Osteoblast (primary cell): ENCODE measurements around the gene RFX4. TPM values are rescaled to one million over a fixed set of nuclear protein-coding genes. Genes with fewer than 3 reads are reported as not detected.

Experiments used
- DNase-seq: peaks from one replicate; pipeline ENCODE4 v3.0.0; 2011; ENCODE audit warnings: low spot score, mixed read lengths; ENCODE audit not compliant: insufficient read length; ENCODE audit errors: missing footprints
- H2AFZ ChIP-seq: 2 replicates; pipeline ENCODE4 v1.6.0; 2011; ENCODE audit warnings: mild to moderate bottlenecking, low read length
- H3K27ac ChIP-seq: 2 replicates; pipeline ENCODE4 v1.5.1; 2011; ENCODE audit warnings: mild to moderate bottlenecking, low read depth, low read length, moderate library complexity
- H3K27me3 ChIP-seq: 2 replicates; pipeline ENCODE4 v1.6.0; 2012; ENCODE audit warnings: mild to moderate bottlenecking, control low read depth, inconsistent platforms, low read length, moderate library complexity; ENCODE audit not compliant: insufficient read depth
- H3K36me3 ChIP-seq: 2 replicates; pipeline ENCODE4 v1.5.1; 2011; ENCODE audit warnings: mild to moderate bottlenecking, low read length, control low read depth, moderate library complexity; ENCODE audit not compliant: insufficient read depth
- H3K4me1 ChIP-seq: 2 replicates; pipeline ENCODE4 v1.5.1; 2011; ENCODE audit warnings: mild to moderate bottlenecking, low read length, control low read depth, moderate library complexity; ENCODE audit not compliant: insufficient read depth
- H3K4me2 ChIP-seq: 2 replicates; pipeline ENCODE4 v1.6.0; 2011; ENCODE audit warnings: mild to moderate bottlenecking, low read length; ENCODE audit not compliant: insufficient read depth
- H3K4me3 ChIP-seq: fragments of 200-600 bp; sonication (generic); 3 replicates; pipeline ENCODE4 v1.5.1; 2012; ENCODE audit warnings: mild to moderate bottlenecking, low read length, inconsistent platforms; ENCODE audit not compliant: insufficient read depth
- H3K79me2 ChIP-seq: 2 replicates; pipeline ENCODE4 v1.6.0; 2012; ENCODE audit warnings: mild to moderate bottlenecking, low read length, control low read depth, inconsistent platforms; ENCODE audit not compliant: insufficient read depth
- H3K9me3 ChIP-seq: 2 replicates; pipeline ENCODE4 v1.5.1; 2011; ENCODE audit warnings: low read depth, low read length, control low read depth
- H4K20me1 ChIP-seq: 2 replicates; pipeline ENCODE4 v1.6.0; 2012; ENCODE audit warnings: mild to moderate bottlenecking, low read length, control low read depth; ENCODE audit not compliant: insufficient read depth
- CTCF ChIP-seq: IDR thresholded peaks from 2 replicates; pipeline ENCODE4 v1.5.1; 2011; ENCODE audit warnings: mild to moderate bottlenecking, low read depth, low read length, moderate library complexity; ENCODE audit errors: extremely low read depth
- total RNA-seq: library from RNA; depleted of rRNA; stranded (reverse); fragments of >200 nt; gene quantifications from 2 replicates; pipeline ENCODE4 v1.2.3, GENCODE V29; 2012

The RFX4 gene
- total RNA-seq, 1 donor, result not detected

GRCh38 chr12:106655577-106655976 is 72.8 kb downstream of the RFX4 start:
- H4K20me1 ChIP-seq, result no peaks in the 10 kb centered on the region
- no peak overlapping the region for H3K27ac ChIP-seq
- H3K36me3 ChIP-seq, result no peaks in the 10 kb centered on the region
- no peaks in the 10 kb centered on the region for H3K27me3 ChIP-seq
- no peak for TF ChIP-seq CTCF
- H3K9me3 ChIP-seq, result no peaks in the 10 kb centered on the region
- no peak for DNase-seq
- no peaks in the 10 kb centered on the region for H3K79me2 ChIP-seq
- no peaks in the 10 kb centered on the region for H3K4me1 ChIP-seq
- H2AFZ ChIP-seq, result no peak overlapping the region
- H3K4me2 ChIP-seq, result no peak overlapping the region
- H3K4me3 ChIP-seq, result no peak overlapping the region

GRCh38 chr12:106657488-106657887 is 74.7 kb downstream of the RFX4 start:
- no peak overlapping the region for H3K4me2 ChIP-seq
- H3K27ac ChIP-seq, result no peak overlapping the region
- no peaks in the 10 kb centered on the region for H3K4me1 ChIP-seq
- no peak overlapping the region for H2AFZ ChIP-seq
- no peaks in the 10 kb centered on the region for H3K9me3 ChIP-seq
- no peaks in the 10 kb centered on the region for H3K27me3 ChIP-seq
- no peak overlapping the region for H3K4me3 ChIP-seq
- H3K79me2 ChIP-seq, result no peaks in the 10 kb centered on the region
- H4K20me1 ChIP-seq, result no peaks in the 10 kb centered on the region
- no peak for TF ChIP-seq CTCF
- H3K36me3 ChIP-seq, result no peaks in the 10 kb centered on the region
- DNase-seq, result no peak

GRCh38 chr12:106663385-106663784 is 80.6 kb downstream of the RFX4 start:
- Histone ChIP-seq H3K27ac (no peak overlapping the region), H2AFZ (no peak overlapping the region), H3K79me2 (no peaks in the 10 kb centered on the region), H3K27me3 (no peaks in the 10 kb centered on the region), H3K4me2 (no peak overlapping the region), H3K4me3 (no peak overlapping the region), H3K36me3 (no peaks in the 10 kb centered on the region), H4K20me1 (no peaks in the 10 kb centered on the region), H3K4me1 (no peaks in the 10 kb centered on the region), H3K9me3 (no peaks in the 10 kb centered on the region)
- no peak for DNase-seq
- TF ChIP-seq CTCF, result no peak

DNA sequence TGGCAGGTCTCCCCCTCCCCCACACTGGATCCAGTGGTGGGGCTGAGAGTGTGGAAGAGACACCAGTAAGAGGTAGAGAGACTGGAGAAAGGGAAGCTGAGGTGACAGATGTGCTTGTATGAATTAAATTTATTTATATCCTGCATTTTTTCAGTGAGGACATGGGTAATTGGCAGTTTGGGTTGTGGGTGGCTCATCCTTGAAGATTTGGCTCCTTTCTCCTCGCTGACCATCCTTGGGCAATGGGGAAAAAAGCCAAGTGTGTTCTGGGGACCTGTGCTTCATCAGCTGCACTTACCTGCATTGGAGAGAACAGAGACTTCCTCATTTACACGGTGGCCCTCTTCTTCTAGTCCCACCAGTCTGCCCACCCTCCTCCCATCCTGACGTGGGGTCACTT is 86.4 kb downstream of the RFX4 start:
- H3K27me3 ChIP-seq, result no peaks in the 10 kb centered on the region
- H3K79me2 ChIP-seq, result no peaks in the 10 kb centered on the region
- H4K20me1 ChIP-seq, result no peaks in the 10 kb centered on the region
- DNase-seq, result peak; percentile 50
- no peak overlapping the region for H3K4me2 ChIP-seq
- no peak overlapping the region for H3K27ac ChIP-seq
- no peak for TF ChIP-seq CTCF
- H2AFZ ChIP-seq, result no peak overlapping the region
- no peaks in the 10 kb centered on the region for H3K9me3 ChIP-seq
- H3K4me1 ChIP-seq, result no peaks in the 10 kb centered on the region
- no peak overlapping the region for H3K4me3 ChIP-seq
- H3K36me3 ChIP-seq, result no peaks in the 10 kb centered on the region
